NCI-H2107 treated with DMSO at 0.1 percent for 48 hours (cell line): ENCODE data around the gene KLHL29.

Experiments
- DNase-seq: peaks from one replicate; lab custom pipeline; 2025; ENCODE audit not compliant: unreplicated experiment; lab: John Stamatoyannopoulos, UW

The KLHL29 gene

GRCh38 chr2:23469142-23469540, 84.2 kb downstream of the KLHL29 start:
- no peak for DNase-seq

DNA sequence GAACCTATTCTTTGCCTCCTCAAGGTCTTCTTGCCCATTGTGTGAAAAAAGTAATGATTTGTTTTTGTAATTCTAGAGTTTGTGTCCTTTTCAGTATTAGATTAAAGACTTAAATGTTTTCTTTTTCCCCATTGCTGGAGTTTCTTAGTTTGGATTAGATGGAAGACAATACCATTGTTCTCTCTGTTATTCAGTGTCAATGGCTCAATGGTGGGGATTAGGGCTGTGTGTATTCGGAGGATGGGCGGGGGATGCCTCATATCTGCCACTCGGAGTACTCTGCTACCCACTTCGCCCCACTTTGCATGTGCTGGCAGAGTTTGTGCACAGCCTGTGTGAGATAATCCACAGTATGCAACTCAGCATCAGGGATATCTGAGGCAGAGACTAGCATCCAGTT, 90.1 kb downstream of the KLHL29 start:
- DNase-seq: no peak

DNA sequence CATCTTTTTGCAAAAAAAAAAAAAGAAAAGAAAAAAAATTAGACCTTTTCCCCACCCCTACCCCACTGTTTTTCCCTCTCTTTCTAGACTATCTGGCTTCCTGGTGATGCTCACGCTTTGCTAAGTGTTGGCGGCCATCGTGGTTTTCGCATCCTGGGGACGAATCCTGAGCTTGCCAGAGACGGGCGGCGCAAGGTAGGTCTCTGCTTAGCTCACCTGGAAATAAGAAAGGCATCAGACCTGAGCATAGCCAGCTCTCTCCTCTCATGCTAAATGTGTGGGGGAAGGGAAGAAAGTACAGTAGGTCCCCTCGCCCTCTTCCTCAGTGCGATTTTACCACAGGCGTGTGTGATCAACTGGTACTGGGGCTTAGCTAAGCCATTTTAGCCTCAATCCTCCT, 90.5 kb downstream of the KLHL29 start:
- no peak for DNase-seq

DNA sequence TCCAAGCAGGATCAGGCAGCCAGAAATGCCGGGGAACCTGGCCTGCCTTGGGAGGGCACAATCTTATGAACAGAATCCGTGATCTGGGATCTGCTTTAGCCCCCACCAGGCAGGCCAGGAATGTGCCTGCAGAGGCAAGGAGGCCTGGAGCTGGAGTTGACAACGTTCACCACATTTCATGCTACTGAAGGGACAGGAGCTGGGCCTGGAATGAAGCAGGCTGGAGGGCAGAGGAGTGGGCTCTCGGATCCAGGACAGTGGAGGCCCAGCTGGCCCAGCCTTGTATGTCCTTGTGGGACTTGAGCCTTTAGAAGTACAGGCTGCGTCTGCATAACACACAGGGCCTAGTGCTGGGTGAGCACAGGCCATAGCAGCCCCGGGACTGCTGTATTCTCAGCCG, 91.8 kb downstream of the KLHL29 start:
- no peak for DNase-seq

- no peak for DNase-seq
These were observed 92.4 kb downstream of the KLHL29 start for GRCh38 chr2:23477392-23477791.

DNA sequence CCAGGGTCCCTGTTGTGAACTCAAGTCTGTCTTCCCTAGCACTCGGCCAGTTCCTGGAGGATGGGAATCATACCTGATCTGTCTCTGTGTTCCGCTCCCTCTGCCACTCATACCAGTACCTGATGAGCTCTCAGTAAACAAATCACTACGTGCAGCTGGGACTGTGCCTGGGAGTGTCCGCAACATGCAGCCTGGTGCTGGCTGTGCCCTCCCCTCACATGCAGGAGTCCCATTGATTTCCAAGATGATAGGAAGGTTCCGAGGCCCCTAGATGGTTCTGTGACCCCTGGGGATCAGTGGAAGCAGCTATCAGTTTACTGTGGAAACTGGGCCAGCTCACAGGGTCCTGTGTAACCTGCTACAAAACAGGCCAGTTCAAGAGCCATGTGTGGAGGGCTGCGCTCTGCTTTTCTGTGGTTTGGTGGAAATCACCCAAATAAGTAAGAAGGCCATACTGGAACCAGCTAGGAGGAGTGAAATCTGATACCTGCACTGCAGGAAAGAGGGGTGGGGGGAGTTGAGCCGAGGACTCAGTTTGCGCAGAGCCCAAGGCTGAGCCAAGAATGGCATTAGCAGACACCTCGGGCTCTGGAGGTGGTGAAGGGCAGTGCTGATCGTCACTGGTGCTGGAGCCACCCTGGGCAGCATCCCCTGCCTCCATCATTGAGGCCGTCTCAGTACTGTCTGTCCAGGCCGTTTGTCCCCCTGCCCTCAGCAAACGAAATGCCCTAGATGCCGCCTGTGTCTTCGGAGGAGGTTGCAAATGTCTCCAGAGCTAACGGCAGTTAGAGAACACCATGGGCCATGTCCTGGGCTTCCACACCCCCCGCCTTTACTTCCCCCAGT, 93.3 kb downstream of the KLHL29 start:
- DNase-seq: no peak

- DNase-seq: no peak
These were observed 94.1 kb downstream of the KLHL29 start for GRCh38 chr2:23478933-23479683.

DNA sequence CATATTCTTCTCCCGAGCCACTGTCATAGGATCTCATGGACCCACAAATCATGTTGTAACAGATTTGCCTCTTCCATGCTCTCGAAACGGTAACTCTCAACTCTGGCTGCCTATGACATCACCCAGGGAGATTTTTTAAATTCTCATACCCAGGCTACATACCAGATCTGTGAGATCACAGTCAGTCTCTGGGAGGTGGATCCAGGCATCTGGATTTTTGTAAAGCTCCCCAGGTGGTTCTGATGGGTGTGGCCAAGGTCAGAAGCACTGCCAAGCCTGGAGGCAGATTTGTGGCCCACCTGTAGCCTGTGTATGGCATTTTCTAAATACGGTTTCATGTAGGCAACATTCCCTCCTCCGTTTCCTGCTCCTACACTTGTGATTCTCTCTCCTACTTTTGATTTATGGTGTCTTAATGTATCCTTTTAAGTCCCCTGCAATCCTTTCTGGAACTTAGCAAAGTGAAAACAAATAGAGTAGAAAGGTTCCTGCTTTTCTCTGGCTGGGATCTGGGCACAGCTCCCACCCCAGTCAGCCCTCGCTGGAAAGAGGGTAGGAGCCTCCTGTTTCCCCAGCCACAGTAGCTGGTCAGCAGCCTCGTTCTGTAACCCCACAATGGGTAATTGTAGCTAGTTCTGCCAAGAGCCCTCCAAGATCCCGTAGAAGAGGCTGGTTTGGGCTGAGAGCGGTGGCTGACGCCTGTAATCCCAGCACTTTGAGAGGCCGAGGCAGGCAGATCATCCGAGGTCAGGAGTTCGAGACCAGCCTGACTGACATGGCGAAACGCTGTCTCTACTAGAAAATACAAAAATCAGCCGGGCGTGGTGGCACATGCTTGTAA, 96.2 kb downstream of the KLHL29 start:
- no peak for DNase-seq

GRCh38 chr2:23482188-23482587, 97.2 kb downstream of the KLHL29 start:
- DNase-seq: no peak

DNA sequence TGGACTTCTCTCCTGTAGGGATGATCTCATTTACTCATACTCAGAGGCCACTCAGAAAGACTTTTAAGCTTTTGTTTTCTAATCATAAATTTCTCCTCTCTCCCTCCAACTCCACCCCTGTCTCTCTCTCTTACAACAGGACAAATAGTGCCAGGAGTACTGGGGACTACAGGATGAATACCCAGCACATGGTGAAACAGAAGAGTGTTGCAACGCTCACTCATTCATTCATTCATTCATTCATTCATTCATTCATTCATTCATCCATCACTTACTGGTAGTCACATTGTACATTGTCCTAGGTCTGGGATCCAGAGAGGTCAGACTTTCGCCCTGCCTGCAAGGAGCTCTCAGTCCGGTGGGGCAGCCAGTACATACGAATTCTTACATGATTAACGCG, 97.6 kb downstream of the KLHL29 start:
- DNase-seq: no peak

GRCh38 chr2:23483791-23484190, 98.8 kb downstream of the KLHL29 start:
- no peak for DNase-seq

DNA sequence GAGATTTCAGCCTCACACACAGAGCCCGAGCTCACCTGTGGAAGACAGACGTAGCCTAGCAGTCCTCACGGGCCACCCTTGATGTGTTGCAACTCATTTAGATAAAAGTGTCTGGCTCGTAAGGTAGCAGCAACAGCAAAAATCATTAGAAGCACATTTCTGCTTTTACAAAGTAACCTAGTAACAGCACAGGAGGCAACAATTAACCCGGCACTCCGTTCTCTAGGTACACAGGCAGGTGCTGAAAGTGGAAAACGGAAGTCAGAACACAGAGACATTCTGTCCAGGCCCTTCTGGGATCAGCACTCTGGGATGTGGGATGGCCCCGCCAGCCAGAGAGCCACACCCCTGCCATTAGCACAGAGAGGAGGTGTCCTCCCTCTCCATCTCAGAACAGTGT, 99.3 kb downstream of the KLHL29 start:
- DNase-seq: no peak

DNA sequence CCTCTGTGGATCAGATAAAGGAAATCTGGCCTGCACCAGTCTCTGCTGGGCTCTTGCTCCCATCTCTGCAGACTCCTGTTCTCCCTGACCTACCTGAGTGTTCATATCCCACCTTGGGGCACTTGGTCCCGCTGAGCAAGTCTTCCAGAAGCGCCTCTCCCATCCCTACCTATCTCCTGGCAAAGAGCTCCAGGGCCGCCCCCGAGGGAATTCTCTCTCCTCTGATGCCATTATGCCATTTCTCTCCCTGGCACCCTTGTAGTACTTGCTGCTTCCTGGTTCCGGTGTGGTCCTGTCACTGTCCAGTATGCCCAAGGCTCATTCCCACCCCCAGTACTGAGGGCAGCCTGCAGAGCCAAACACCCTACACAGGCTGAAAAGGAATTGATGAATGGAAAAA, 99.8 kb downstream of the KLHL29 start:
- DNase-seq: no peak

DNA sequence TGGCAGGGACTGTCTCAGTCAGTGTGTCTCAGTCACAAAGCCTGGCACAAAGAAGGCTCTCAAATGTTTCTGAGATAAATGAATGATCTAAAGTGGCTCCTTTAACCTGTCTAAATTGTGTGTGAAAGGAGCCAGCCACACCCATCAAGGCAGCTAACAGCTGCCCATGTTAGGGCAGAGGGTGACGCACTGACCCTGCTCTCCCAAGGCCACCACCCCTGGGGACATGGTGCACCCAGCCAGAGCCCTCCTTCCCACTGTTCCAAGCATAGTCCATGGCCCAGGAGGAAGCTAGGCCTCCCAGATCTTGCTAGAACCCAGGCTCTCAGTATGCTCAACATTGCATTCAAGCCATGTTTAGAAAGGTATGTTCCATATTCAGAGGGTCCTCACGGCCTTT, 100.3 kb downstream of the KLHL29 start:
- DNase-seq: no peak

GRCh38 chr2:23485841-23486683, 101.1 kb downstream of the KLHL29 start:
- DNase-seq: no peak

DNA sequence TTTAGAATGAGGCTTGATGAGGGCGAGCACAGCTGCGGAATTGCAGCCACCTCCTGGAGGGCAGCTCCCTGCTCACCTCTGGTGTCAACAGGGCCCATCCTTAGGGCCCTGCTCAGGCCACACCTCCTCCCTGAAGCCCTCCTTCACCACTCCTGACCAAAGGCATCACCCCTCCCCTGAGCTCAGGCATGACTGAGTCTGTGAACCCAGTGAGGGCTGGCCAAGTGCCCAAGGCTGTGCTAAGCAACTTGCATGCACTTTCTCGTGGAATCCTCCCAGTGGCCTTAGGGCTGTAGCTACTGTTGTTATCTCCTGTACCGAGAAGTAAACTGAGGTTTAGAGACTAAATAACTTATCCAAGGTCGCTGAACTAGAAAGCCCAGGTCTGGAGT, 101.7 kb downstream of the KLHL29 start:
- DNase-seq: no peak

GRCh38 chr2:23487735-23488492, 102.9 kb downstream of the KLHL29 start:
- no peak for DNase-seq

DNA sequence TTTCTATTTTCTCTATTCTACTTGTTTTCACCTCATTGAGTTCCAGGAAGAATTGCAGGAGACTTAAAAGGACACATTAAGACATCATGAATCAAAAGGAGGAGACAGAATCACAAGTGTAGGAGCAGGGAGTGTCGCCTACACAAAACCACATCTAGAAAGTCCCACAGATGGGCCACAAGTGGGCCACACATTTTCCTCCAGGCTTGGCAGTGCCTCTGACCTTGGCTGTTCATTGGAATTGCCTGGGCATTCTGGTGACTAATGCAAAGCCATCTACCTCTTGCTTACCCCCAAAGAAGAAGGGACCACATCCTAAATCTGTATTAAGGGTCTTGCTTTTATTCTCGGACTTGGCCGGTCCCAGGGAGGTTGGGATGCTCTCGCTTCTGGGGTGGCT, 103.6 kb downstream of the KLHL29 start:
- DNase-seq: no peak

- DNase-seq: no peak
These were observed 104.7 kb downstream of the KLHL29 start for GRCh38 chr2:23489471-23490322.
